Right lobe of liver (tissue), 4 donors: ENCODE measurements around the gene MRPL44.

Experiments
- CTCF ChIP-seq, 4 donors: fragments of 200-600 bp in 3 of 4; fragments of 450-650 bp in 1 of 4; IDR thresholded peaks; one replicate each; pipeline versions ENCODE4 v1.5.1 to v1.8.0; 2016 to 2022; ENCODE audit warnings: antibody characterized with exemption in 4 of 4, mild to moderate bottlenecking in 2 of 4
- POLR2A ChIP-seq: fragments of 450-650 bp; IDR thresholded peaks from one replicate; pipeline ENCODE4 v1.6.1; 2017; ENCODE audit warnings: antibody characterized with exemption, mild to moderate bottlenecking
- donor health status: DM: no; HTN: no; CAD: no.
- donor health status: DM: no; HTN: no; CAD: no.
- donor health status: DM: no; HTN: yes; CAD: no.

- TF ChIP-seq CTCF (IDR thresholded peaks at IDR 0.05) (no peak), POLR2A (no peak)
Measured at GRCh38 chr2:223925106-223925505, 32.2 kb upstream of the MRPL44 start.
